NCI-H1105 treated with DMSO at 0.1 percent for 48 hours (cell line): ENCODE measurements around the gene RNF150.
"Not testable (repeated sequence)": the region's sequence is repeated elsewhere in the genome, so short reads cannot be mapped to it uniquely, and the experiment has no call there.

Source experiments
- DNase-seq: peaks from one replicate; lab custom pipeline; 2025; lab: John Stamatoyannopoulos, UW

The RNF150 gene

DNA sequence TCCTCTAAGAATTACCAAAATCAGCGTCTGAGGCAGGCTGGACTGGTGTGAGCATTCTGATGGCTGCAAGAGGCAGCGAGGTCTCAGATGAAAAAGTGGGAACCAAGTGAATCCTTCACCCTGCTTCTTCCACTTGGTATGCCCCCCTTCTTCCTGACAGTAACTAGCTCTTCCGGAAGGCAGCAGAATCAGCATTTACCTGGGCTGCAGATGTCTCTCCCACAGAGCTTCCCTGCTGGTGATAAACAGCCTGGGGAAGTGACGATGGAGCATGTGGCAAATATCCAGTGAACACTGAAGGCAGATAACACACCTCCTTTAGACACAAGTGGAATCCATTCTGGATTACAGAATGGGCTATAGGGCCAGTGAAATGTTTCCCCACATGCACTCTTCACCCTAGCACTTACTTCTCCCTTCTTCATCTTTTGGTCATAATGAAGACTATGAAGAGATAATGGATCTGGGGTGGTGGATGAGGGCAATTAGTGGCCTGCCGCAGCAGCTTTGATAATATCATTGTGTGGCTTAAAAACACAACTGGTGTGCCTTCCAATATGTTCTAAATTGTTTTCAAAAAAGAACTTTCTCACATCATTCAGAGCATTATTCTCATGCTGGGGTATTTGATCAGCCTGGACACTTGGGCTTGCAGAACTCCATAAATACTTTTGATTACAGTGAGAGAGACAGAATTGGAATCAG lies 316.3 kb downstream of the RNF150 start:
- DNase-seq, result no peak

DNA sequence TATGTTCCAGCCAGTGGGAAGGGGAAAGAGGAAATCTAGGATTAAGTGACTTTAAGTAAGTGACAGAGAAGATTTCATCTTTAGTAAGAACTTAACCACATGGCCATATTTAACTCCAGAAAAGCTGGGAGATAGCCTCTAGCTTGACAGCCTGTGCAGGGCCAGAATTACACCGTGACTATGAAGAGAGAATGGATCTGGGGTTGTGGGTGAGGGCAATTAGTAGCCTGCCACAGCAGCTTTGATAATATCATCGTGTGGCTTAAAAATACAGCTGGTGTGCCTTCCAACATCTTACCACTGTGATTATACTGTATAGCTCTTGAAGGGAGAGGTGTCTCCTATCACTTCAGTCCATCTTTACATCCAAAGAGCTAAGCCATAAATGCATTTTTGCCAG lies 319.5 kb downstream of the RNF150 start:
- no peak for DNase-seq

DNA sequence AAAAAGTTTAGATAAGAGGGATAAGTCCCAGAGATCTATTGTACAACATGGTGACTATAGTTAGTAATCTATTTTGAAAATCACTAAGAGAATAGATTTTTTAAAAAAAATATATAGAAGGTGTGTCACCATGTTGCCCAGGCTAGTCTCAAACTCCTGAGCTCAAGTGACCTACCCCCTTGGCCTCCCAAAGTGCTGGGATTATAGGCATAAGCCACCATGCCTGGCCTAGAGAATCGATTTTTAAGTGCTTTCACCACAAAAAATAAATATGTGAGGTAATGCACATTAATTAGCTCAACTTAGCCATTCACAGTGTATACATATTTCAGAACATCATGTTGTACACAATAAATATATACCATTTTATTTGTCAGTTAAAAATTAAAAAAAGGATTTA lies 320.4 kb downstream of the RNF150 start:
- DNase-seq, result no peak

DNA sequence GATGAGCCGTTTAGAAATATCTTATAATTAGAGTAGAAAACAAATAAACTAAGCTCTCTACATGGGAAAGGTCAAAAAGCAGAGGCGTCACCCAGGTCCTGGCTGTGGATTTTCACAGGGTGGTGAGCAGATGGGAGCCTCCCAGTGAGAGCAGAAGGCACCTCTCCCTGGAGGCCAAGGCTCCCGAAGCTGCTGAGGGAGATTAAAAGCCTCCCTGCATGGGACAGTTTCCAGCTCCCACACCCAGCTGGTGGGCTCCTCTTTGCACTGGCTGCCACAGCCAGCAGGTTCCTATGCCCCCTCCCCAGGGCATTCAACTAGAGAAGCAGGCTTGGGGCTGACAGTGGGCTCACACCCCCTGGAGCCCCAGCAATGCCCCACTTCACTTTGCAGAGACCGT lies 321.8 kb downstream of the RNF150 start:
- DNase-seq, result no peak

DNA sequence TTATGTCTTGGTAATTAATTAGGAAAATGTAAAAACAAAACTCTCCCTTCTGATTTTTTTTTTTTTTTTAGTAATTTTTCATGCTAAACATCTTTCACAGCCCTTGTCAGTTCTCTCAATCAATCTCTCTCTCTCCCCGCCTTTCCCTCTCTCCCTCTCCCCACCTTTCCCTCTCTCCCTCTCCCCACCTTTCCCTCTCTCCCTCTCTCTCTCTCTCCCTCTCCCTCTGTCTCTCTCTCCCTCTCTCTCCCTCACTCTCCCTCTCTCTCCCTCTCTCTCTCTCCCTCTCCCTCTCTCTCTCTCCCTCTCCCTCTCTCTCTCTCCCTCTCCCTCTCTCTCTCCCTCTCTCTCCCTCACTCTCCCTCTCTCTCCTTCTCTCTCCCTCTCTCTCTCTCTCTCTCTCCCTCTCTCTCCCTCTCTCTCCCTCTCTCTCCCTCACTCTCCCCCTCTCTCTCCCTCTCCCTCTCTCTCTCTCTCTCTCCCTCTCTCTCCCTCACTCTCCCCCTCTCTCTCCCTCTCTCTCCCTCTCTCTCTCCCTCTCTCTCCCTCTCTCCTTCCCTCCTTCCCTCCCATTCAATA lies 322.6 kb downstream of the RNF150 start:
- not testable (repeated sequence) for DNase-seq
